GM19240 (cell line): ENCODE data around the gene DHX16.
"Not testable (repeated sequence)": the region's sequence is repeated elsewhere in the genome, so short reads cannot be mapped to it uniquely, and the experiment has no call there.

Experiments
- DNase-seq: peaks from one replicate; pipeline ENCODE4 v3.0.0; 2011; ENCODE audit warnings: low spot score; ENCODE audit not compliant: insufficient read length

DHX16 gene

GRCh38 chr6:30672445-30673253 lies at the start of gene DHX16:
Gene DHX16, minus strand, starts transcription at chr6:30673006. Its CDS starts 165 bp downstream, at chr6:30672841.
- DNase-seq: peak; percentile 92

DNA sequence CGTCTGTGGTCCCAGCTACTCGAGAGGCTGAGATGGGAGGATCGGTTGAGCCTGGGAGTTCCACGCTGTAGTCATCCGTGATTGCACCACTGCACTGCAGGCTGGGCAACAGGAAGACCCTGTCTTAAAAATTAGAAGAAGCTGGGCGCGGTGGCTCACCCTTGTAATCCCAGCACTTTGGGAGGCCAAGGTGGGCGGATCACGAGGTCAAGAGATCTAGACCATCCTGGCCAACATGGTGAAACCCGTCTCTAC lies 49.1 kb upstream of the DHX16 start:
- not testable (repeated sequence) for DNase-seq

DNA sequence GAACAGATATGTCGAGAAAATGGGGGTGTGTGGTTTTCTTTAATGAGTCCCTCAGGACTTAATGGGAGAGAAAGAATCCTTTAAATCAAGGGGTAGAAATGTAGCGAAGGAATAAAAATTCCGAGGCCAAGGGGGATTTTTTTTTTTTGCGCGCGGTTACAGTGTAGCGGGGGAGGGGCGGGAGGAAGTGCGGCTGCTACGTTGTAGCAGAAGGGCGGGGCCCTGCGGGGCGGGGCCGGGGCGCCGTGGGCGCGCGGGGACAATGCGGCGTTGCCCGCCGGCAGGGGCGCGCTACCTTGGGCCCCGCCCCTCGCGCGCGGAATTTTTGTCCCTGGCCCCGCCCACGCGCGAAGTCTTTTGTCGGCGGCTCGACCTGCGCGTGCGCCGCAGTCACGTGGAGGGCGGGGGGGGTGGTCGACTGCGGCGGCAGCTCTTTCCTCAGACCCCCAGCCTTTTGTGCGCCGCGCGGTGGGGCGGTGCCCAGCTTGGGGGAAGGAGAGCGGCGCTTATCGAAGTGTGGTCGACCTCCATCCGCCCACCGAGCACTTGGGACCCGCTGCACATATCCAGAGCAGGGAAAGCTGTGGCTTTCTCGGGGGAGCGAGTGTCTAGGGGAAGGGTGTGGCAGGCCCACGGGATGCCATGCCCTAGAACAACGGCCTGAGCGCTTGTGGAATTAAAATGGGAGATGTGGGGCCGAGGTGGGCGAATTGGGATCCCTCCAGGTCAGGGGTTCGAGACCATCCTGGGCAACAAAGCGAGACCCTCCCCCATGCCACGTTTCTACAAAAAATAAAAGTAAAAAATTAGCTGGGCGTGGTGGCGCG lies 48.6 kb upstream of the DHX16 start:
- DNase-seq: peak; percentile 49

- peak; percentile 29 for DNase-seq
These were observed 48.0 kb upstream of the DHX16 start for GRCh38 chr6:30720738-30721197.

DNA sequence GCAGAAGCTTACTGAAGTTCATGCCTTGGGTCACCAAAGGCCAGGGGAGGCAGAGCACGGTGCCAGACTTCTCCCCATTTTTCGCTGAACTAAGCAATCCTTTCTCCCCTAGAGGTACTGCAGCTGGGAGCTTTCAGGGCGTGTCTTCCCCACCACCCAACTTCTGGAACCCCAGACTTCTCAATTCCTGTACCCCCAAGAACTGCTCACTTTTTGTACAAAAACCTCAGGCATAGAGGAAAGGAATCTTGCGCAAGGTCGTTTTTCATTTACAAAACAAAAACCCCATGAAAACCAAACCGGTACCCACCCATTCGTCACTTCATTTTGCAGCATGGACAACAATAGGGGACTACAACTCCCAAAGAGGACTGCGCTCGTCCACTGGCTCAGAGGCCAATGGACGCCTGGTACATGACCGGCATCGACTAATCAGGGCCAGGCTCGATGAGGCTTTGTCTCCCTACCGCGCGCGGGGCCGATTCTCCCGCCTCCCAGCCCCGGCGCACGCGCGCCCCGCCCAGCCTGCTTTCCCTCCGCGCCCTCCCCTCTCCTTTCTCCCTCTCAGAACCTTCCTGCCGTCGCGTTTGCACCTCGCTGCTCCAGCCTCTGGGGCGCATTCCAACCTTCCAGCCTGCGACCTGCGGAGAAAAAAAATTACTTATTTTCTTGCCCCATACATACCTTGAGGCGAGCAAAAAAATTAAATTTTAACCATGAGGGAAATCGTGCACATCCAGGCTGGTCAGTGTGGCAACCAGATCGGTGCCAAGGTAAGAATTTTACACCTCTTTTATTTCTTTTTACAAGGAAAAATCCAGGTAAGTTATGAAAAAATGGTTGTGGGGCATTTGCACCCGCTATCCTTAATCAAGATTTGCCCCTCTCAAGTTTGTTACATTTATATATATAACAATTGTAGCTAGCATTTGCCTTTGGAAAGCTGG lies 47.3 kb upstream of the DHX16 start, which contains the start of gene TUBB:
TUBB (plus strand) TSS at position 562 of the 947 bp plus-strand sequence; CDS start at position 717, 155 bp downstream.
- DNase-seq: peak; percentile 53

DNA sequence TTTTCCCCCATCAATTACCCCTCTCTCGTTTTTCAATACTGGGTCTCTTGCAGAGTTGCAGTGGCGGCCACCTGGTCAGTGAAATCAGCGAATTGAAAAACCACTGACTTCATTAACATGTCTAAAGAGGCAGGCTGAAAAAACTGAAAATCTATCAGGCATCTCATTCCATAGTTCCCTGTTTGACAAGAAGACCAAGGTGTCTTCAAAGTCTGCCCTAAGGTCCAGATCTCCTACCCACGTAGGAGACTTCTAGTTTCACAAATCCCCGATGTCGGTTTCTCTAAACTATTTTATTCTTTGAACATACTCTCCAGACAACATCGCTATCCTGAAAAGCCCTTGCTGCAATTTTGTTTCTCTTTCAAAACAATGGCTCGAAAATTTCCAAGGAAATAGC lies 46.5 kb upstream of the DHX16 start:
- DNase-seq: no peak

DNA sequence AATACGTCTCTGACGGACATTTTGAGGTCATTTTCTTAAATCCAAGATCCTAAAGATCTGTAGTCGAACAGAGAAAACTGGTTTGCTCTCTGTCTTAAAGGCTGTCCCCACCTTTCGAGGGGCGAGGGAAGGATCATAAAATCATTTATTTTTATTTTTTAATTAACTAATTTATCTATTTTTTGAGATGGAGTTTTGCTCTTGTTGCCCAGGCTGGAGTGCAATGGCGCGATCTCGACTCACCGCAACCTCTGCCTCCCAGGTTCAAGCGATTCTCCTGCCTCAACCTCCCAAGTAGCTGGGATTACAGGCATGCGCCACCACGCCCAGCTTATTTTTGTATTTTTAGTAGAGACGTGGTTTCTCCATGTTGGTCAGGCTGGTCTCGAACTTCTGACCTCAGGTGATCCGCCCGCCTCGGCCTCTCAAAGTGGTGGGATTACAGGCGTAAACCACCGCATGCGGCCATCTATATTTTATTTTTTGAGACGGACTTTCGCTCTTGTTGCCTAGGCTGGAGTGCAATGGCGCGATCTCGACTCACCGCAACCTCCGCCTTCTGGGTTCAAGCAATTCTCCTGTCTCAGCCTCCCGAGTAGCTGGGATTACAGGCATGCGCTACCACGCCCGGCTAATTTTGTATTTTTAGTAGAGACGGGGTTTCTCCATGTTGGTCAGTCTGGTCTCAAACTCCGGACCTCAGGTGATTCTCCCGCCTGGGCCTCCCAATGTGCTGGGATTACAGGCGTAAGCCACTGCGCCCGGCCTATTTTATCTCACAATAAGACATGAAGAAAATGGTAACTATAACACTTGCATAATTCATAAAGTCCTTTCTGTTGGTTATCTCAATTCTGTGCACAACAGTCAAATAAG lies 45.3 kb upstream of the DHX16 start:
- not testable (repeated sequence) for DNase-seq

DNA sequence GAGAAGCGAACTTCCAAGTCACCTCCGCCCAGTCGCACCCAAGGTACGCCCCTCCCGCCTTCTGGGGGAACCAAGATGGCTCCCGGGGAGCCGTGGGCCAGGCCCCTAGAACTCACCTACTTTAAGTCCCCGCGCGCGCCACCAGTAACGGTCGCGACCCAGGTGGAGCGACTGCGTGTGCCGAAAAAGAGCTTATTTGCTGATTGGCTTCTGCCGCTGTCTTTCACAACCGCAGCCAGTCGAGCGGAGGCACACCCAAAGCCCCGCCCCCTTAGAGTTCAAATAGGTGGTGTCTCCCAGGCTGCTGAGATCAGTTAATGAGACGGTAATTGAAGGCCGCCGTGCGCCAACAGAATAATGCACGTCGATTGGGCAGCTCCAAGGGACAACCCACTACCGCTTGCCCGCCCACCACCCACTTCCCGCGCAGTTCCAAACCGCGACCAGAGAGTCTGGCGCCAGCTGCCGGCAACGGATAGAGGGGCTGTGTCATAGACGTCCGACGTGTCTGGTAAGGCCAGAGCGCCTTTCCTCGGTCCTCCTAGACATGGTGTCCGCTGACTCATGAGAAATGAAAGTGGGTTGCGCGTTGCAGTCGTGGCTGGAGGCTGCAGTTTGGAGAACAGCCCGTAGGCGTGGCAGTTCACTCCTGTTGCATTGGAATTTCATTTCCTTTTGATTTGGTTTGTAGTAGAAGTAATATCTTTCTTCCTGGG lies 44.5 kb upstream of the DHX16 start, which contains the start of gene MDC1:
MDC1 (minus strand) TSS at position 153 of the 716 bp plus-strand sequence. CDS start 2,106 bp downstream, outside the sequence.
- DNase-seq: peak; percentile 86

DNA sequence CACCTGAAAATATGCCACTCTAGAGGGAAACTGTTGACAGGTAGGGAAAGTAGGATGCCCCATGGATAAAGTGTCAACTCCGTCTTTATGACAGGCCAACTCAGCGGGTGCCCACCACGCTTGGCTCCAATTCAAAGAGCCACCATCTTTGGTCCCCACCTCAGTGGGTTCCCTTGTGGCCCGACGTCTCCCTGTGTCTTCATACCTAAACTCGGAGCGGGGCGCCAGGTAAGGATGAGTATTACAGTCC lies 44.0 kb upstream of the DHX16 start:
- DNase-seq: no peak

DNA sequence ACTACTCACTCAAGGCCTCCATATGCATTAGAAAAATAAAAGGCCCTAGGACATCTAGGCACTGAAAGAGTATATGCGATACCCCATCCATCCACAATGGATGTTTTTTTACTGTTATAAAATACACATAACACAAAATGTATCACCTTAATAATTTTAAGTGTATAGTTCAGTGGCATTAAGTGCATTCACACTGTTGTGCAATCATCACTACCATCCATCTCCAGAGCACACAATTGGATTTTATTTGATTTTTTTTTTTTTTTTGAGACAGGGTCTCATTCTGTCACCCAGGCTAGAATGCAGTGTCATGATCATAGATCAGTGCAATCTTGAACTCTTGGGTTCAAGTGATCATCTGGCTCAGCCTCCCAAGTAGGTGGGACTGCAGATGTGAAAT lies 41.5 kb upstream of the DHX16 start:
- no peak for DNase-seq

DNA sequence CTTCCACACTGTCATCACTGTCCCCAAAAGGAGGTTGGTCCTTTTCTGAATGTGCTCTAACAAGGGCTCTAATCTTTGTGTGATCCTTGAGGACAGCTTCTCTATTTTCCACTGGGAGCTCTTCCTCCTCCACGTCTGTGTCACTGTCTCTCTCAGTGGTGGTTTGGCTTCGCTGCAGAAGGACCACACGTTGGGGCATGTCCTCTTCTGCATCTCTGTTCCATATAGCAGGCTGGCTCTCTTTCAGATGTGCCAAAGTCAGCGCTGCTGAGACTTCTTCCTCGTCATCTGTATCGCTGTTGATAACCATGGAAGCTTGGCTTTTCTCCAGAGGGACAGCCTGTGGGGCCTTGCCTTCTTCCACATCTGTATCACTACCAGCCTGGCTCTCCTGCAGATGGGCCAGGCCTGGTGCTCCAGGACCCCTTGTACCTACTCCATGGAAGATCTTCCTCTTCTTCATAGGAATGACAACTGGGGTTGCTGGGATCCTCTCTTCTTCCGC lies 39.7 kb upstream of the DHX16 start:
- no peak for DNase-seq

- no peak for DNase-seq
These were observed 39.1 kb upstream of the DHX16 start for GRCh38 chr6:30711758-30712380.

GRCh38 chr6:30709101-30709868 lies 36.5 kb upstream of the DHX16 start:
- no peak for DNase-seq

DNA sequence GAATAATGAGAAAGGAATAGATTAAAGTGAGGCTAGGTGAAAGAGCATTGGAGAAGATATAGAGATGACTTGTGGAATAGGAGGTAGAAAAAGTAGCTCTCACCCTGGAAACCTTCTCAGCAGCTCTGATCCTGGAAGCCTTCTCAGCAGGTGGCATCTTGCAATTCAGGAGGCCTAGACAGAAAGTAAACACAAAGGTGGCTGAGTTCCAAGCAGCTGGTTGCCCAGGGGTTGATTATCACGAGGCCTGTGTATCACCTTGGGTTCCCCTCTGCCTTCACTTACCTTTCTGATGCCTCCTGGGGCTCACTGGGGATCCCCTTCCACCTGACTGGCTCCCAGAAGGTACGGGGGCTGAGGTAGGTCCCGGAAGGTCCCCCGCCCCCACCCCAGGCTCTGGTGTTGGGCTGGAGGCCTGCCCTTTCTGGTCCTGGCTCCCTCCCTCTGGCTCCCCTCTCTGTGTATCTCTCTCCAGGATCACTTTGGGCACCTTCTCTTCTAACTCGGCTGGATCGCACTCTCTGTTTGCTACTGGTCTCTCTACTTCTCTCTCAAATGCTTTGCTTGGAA lies 34.6 kb upstream of the DHX16 start:
- DNase-seq: no peak

DNA sequence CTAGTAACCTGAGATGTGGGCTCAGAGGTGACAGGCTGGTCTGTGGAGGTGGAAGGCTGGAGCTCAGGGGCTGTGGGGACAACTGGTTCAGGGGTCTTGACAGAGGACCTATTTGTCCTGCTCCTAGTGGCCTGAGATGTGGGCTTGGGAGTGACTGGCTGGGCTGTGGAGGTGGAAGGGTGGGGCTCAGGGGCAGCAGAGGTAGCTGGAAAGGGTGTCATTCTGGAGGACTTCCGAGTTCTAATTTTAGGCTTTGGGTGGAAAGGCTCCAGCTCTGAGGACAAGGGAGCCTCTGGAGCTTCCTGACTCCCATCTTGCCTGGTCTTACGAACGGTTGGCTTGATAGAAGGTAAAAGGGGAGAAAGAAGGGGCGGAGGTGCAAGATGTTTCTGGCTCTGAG lies 32.8 kb upstream of the DHX16 start:
- DNase-seq: no peak

DNA sequence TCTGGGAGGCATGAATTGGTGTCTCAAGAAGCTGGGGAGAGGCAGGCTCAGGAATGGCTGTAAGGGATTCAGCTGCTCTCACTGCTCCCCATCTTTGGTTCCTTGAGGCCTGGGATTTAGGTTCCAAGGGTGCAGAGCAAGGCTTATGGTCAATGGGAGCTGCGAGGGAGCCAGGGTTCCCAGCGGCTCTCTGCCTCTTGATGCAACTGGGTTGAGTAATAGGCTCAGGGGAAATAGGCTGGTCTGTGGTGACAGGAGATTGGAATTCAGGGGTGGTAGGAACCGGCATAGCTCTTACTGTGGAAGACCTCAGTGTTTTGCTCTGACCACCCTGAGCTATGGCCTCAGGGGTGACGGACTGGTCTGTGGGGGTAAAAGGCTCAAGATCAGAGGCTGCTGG lies 31.0 kb upstream of the DHX16 start:
- no peak for DNase-seq

GRCh38 chr6:30703011-30703410 lies 30.2 kb upstream of the DHX16 start:
- DNase-seq: no peak

DNA sequence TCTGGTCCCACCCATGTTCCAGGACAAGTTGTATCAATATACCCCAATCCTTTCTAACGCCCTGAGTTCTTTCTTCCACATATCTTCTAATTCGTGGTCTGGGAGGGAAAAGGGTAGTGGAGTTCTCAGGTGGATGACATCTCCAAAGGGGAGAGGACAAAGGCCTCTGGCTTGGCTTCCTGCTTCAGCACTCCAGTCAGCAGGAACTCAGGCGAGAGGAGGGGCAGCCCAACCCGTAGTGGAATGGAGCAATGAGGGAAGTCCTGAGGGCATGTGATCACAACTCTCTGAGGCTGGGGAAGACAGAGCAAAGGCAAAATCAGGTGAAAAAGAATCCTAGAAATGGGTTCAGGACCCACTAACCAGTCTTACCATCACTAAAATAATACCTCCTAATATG lies 27.5 kb upstream of the DHX16 start:
- no peak for DNase-seq
